Mucosa of rectum (tissue), 2 donors: ENCODE data around the gene ZNF93.
"Not testable (repeated sequence)": the region's sequence is repeated elsewhere in the genome, so short reads cannot be mapped to it uniquely, and the experiment has no call there.

Experiments
- H3K27ac ChIP-seq, 2 donors: one replicate each; pipeline ENCODE4 v1.7.0; 2013; ENCODE audit warnings: inconsistent platforms in 2 of 2, low read depth in 2 of 2, low read length in 2 of 2
- H3K27me3 ChIP-seq, 2 donors: one replicate each; pipeline ENCODE4 v1.7.0; 2013; ENCODE audit warnings: low read length in 2 of 2; ENCODE audit not compliant: control insufficient read depth in 2 of 2, insufficient read depth in 2 of 2
- H3K36me3 ChIP-seq, 2 donors: one replicate each; pipeline ENCODE4 v1.7.0; 2013; ENCODE audit warnings: low read length in 2 of 2; ENCODE audit not compliant: control insufficient read depth in 2 of 2, insufficient read depth in 2 of 2
- H3K4me1 ChIP-seq, 2 donors: one replicate each; pipeline ENCODE4 v1.7.0; 2013; ENCODE audit warnings: low read length in 2 of 2, mild to moderate bottlenecking in 1 of 2; ENCODE audit not compliant: control insufficient read depth in 2 of 2, insufficient read depth in 2 of 2
- H3K4me3 ChIP-seq, 2 donors: one replicate each; pipeline ENCODE4 v1.7.0; 2013; ENCODE audit warnings: low read length in 2 of 2
- H3K9ac ChIP-seq, 2 donors: one replicate each; pipeline ENCODE4 v1.7.0; 2013; ENCODE audit warnings: low read length in 2 of 2, low read depth in 1 of 2, mild to moderate bottlenecking in 1 of 2
- H3K9me3 ChIP-seq, 2 donors: one replicate each; pipeline ENCODE4 v1.7.0; 2013; ENCODE audit warnings: low read length in 2 of 2; ENCODE audit not compliant: control insufficient read depth in 2 of 2
- donor health status: healthy.
- donor health status: Normal muscosa, but diverticular disease.

Gene ZNF93

DNA sequence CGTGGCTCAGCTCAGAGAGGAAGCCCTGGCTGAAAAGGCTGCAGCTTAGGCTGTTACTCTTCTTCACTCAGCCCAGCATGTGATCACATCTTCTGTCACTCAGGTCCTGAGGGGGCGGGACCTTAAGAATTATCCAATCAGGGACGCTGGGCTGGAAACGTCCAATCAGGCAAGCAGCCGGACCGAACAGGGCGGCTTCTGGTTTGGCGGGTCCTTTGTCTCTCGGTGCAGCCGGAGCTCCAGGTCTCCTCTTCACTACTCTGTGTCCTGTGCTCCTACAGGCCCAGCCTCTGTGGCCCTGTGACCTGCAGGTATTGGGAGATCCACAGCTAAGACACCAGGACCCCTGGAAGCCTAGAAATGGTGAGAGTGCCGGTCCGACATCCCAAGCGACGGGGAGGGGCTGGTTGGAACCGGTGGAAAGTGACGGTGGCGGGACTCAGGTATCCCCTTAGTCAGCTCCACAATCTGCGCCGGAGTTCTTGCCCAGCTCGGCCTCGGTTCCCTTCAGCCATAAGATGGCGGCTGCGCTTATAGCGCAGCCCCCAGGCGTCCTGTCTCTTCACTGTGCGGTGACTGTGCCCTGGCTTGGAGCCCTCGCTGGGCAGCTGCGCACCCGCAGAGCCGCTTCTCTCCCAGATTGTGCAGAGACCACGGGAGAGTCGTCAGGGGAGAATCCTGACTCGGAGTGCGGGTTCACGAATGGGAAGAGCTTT lies at the start of gene ZNF93:
Gene ZNF93, plus strand, starts transcription at position 218 of the 716 bp plus-strand sequence. Its CDS starts 143 bp downstream, at position 361.
- H3K27me3 ChIP-seq: no peaks in the 10 kb centered on the region
- peak within 1 kb of the TSS; percentile 58 to 80 for H3K9ac ChIP-seq
- peaks cover 0 to 3% of the 10 kb centered on the region in 2 donors for H3K36me3 ChIP-seq
- peak within 1 kb of the TSS; percentile 80 for H3K27ac ChIP-seq
- peaks cover 0 to 3% of the 10 kb centered on the region in 2 donors for H3K4me1 ChIP-seq
- H3K9me3 ChIP-seq: no peaks in the 10 kb centered on the region
- H3K4me3 ChIP-seq: peak within 1 kb of the TSS; percentile 83 to 95

DNA sequence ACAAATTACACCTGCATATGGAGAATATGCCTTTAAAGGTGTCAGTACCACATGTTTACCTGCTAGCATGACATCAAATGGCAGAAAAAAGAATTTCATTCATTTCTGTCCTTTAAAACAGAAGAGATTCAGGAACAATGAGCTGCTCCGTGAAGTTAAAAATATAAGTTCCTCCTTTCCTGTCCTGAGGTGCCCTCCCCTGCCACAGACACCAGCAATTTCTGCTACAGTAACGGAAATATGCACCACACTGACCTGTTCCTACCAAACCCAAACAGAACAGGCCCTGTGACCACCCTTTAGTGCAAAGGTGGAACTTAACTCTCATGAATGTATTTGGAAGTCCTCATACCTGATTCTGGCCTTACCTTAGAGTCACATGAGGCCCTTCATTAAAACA lies 49.0 kb upstream of the ZNF93 start:
- H3K9me3 ChIP-seq, H3K4me3 ChIP-seq, H3K27ac ChIP-seq, H3K27me3 ChIP-seq, H3K4me1 ChIP-seq, H3K9ac ChIP-seq, H3K36me3 ChIP-seq: not testable (repeated sequence)

DNA sequence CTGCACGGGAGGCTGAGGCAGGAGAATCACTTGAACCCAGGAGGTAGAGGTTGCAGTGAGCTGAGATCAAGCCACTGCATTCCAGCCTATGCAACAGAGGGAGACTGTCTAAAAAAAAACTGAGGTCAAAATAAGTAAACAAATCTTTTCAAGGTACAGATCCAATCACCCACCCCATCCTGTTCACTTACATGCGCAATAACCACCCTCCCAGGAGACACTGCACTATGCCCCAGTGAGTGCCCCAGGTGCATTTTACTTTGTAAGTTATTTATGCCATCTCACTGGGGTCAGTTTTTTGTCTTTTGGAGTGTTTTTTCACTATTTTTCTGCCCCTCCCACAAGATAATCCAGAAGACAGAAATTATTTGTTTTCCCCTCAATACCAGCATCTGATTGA lies 42.0 kb upstream of the ZNF93 start:
- no peak overlapping the region for H3K4me3 ChIP-seq
- no peaks in the 10 kb centered on the region for H3K27me3 ChIP-seq
- no peak overlapping the region for H3K9ac ChIP-seq
- no peaks in the 10 kb centered on the region for H3K36me3 ChIP-seq
- H3K9me3 ChIP-seq: no peaks in the 10 kb centered on the region
- no peak overlapping the region for H3K27ac ChIP-seq
- H3K4me1 ChIP-seq: no peaks in the 10 kb centered on the region

DNA sequence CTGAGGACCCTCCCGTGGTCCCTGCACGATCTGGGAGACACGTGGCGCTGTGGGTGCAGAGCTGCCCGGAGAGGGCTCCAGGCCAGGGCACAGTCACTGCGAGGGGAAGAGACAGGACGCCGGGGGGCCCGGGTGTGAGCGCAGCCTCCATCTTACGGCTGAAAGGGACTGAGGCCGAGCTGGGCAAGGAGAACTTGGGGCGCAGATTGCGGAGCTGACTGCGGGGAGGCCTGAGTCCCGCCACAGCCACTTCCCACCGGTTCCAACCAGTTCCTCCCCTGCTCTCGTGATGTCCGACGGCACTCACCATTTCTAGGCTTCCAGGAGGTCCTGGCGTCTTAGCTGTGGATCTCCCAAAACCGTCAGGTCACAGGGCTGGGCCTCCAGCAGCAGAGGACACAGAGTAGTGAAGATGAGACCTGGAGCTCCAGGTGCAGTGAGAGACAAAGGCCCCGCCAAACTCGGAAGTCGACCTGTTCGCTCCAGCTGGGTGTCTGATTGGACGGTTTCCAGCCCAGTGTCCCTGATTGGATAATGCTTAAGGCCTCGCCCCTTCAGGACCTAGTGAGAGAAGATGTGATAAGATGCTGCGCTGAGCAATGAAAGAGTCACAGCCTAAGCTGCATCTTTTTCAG lies 39.9 kb upstream of the ZNF93 start:
- H3K27me3 ChIP-seq: no peaks in the 10 kb centered on the region
- H3K4me3 ChIP-seq: peak overlapping the region in 1 of 2 donors; percentile 54
- no peaks in the 10 kb centered on the region for H3K9me3 ChIP-seq
- no peak overlapping the region for H3K9ac ChIP-seq
- H3K27ac ChIP-seq: no peak overlapping the region
- H3K36me3 ChIP-seq: no peaks in the 10 kb centered on the region
- no peaks in the 10 kb centered on the region for H3K4me1 ChIP-seq

DNA sequence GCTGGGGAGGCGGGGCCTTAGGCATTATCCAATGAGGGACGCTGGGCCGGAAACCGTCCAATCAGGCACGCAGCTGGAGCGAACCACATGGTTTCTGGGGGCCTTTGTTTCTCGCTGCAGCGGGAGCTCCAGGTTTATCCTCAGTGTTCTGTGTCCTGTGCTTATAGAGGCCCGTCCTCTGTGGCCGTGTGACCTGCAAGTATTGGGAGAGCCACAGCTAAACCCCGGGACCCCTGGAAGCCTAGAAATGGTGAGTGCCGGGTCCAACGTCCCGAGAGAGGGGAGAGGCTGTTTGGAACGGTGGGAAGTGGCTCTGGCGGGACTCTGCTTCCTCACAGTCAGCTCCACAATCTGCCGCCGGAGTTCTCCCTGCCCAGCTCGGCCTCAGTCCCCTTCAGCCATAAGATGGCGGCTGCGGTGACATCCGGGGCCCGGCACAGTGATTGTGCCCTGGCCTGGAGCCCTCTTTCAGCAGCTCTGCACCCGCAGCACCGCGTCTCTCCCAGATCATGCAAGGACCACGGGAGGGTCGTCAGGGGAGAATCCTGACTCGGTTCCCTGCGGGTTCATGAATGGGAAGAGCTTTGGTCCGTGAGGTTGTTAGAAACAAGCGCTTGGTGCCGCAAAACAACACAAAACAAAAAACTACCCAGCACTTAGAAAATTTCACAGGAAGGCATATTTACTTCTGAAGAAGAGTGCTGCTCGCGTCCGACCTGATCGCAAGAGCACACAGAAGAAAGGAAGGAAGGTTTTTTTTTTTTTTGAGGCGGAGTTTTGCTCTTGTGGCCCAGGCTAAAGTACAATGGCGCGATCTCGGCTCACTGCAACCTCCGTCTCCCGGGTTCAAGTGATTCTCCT lies 34.8 kb upstream of the ZNF93 start, which contains the start of gene ZNF253:
Gene ZNF253, plus strand, starts transcription at position 133 of the 861 bp plus-strand sequence. Its CDS starts 115 bp downstream, at position 248.
- Histone ChIP-seq H3K27ac (peak within 1 kb of the TSS; percentile 96 to 98), H3K9me3 (peaks cover 1 to 4% of the 10 kb centered on the region in 2 donors), H3K4me1 (peaks cover 0 to 3% of the 10 kb centered on the region in 2 donors), H3K27me3 (no peaks in the 10 kb centered on the region), H3K4me3 (peak within 1 kb of the TSS; percentile 97 to 98), H3K9ac (peak within 1 kb of the TSS; percentile 81 to 99), H3K36me3 (no peaks in the 10 kb centered on the region)

DNA sequence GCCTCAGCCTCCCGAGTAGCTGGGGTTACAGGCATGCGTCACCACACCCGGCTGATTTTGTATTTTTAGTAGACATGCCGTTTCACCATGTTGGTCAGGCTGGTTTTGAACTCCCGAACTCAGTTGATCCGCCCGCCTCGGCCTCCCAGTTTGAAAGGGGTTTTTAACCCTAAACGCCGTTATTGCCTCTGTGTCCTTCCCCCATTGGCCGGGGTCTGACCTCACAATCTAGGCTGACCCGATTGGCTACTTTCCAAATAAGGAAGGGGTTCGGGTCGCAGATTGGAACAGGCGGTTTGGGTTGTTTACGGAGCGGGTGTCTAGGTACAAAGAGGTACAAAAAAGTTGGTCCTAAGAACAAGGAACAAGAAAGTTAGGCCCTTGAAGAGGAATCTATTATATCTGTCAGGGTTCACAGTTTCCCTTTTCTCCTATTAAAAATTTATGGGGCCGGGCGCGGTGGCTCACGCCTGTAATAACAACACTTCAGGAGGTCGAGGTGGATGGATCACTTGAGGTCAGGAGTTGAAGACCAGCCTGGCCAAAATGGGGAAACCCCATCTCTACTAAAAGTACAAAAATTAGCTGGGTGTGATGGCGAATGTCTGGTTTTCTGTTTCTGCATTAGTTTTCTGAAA lies 34.0 kb upstream of the ZNF93 start:
- peak overlapping the region; percentile 81 to 99 for H3K9ac ChIP-seq
- no peaks in the 10 kb centered on the region for H3K36me3 ChIP-seq
- peaks cover 0 to 3% of the 10 kb centered on the region in 2 donors for H3K4me1 ChIP-seq
- peaks cover 7 to 9% of the 10 kb centered on the region in 2 donors for H3K9me3 ChIP-seq
- peak overlapping the region; percentile 97 to 98 for H3K4me3 ChIP-seq
- H3K27ac ChIP-seq: peak overlapping the region; percentile 96 to 98
- H3K27me3 ChIP-seq: no peaks in the 10 kb centered on the region

DNA sequence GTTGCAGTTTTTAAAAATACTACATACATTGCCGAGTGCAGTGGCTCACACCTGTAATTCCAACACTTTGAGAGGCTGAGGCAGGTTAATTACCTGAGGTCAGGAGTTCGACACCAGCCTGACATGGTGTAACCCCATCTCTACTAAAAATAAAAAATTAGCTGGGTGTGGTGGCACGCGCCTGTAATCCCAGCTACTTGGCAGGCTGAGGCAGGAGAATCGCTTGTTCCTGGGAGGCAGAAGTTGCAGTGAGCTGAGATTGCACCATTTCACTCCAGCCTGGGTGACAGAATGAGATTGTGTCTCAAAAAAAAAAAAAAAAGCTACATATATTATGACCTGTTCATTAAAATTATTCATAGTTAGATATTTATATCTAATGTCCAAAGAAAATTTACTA lies 30.7 kb upstream of the ZNF93 start:
- H3K27me3 ChIP-seq, H3K9ac ChIP-seq, H3K27ac ChIP-seq, H3K4me1 ChIP-seq, H3K4me3 ChIP-seq: not testable (repeated sequence)
- peaks cover 13 to 17% of the 10 kb centered on the region in 2 donors for H3K9me3 ChIP-seq
- H3K36me3 ChIP-seq: peaks cover 10 to 13% of the 10 kb centered on the region in 2 donors

DNA sequence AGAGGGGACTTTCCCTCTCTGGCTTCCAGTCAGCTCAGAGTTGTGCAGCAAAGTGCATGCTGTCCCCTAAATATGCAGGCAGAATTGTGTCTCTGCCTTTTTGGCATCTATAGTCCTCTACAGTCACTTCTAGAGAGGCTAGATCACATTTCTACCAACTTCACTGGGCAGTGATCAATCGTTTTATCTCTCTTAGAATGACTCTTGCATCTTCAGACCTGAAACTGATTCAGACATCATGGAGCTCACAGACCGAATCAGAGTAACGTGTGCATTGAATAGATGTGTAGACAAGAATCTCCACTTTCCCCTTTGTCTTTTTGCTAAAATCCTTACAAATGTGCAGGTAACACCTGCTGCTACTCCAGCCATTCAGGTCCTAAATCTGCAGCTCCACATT lies 28.8 kb upstream of the ZNF93 start:
- Histone ChIP-seq H3K27me3 (no peaks in the 10 kb centered on the region), H3K4me1 (peaks cover 0 to 3% of the 10 kb centered on the region in 2 donors), H3K4me3 (no peak overlapping the region), H3K9me3 (peaks cover 13 to 18% of the 10 kb centered on the region in 2 donors), H3K9ac (no peak overlapping the region), H3K27ac (no peak overlapping the region), H3K36me3 (peaks cover 10 to 17% of the 10 kb centered on the region in 2 donors)

DNA sequence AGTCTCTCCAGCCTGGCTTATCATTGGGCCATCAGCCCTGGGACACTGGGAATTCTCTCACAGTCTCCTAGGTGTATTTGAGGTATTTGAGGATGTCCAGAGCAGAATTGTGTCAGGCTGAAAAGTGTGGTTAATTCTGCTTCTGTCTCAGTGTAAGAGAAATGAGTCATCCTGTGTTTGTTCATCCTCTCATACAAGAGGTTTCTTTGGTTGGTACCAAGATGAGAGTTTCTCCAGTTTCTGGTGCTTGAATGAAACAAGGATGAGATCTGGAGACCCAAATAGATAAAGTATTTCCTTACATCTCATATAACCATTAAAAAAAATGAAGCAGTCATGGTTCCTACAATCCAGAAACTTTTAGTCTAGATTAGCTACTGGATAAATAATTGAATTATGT lies 27.4 kb upstream of the ZNF93 start:
- Histone ChIP-seq H3K36me3 (peaks cover 10 to 17% of the 10 kb centered on the region in 2 donors), H3K9me3 (peaks cover 13 to 20% of the 10 kb centered on the region in 2 donors), H3K4me1 (no peaks in the 10 kb centered on the region), H3K4me3 (no peak overlapping the region), H3K9ac (no peak overlapping the region), H3K27me3 (no peaks in the 10 kb centered on the region), H3K27ac (no peak overlapping the region)
